H1 (cell line): Measurements from ENCODE around the gene CDKN2C. TPM values are rescaled to one million over a fixed set of nuclear protein-coding genes. Genes with fewer than 3 reads are reported as not detected.

Experiments
- CTCF ChIA-PET: fragments of 300-600 bp; sonication (Branson Sonifier 250); formaldehyde crosslinking; loops from one replicate; lab custom pipeline; 2021; ENCODE audit not compliant: partially characterized antibody; lab: Charles Lee
- POLR2A ChIA-PET: fragments of 300-600 bp; sonication (Branson Sonifier 250); formaldehyde crosslinking; loops from one replicate; lab custom pipeline; 2021; ENCODE audit warnings: inconsistent platforms; ENCODE audit not compliant: partially characterized antibody; lab: Charles Lee
- DNase-seq, 2 experiments: peaks; one replicate each; pipeline versions ENCODE4 v3.0.0 to v3.0.0-alpha.2; 2010 to 2022; ENCODE audit warnings: low spot score in 2 of 2, low read depth in 1 of 2, mixed read lengths in 1 of 2
- FAIRE-seq: peaks from 2 replicates; lab custom pipeline; 2011; peaks lifted over from hg19 to GRCh38; lab: Jason Lieb, UNC
- H2AFZ ChIP-seq: 2 replicates; pipeline ENCODE4 v1.8.1; 2012; ENCODE audit warnings: low read length, inconsistent platforms
- H2AK5ac ChIP-seq: 2 replicates; pipeline ENCODE4 v1.6.1; 2013; ENCODE audit warnings: low read depth, low read length
- H2BK120ac ChIP-seq: replicated peaks from 2 replicates; pipeline ENCODE3; 2013; ENCODE audit warnings: low read depth, low read length, inconsistent platforms
- H2BK12ac ChIP-seq: 2 replicates; pipeline ENCODE4 v1.6.1; 2013; ENCODE audit warnings: low read depth, low read length
- H2BK15ac ChIP-seq: 2 replicates; pipeline ENCODE4 v1.6.1; 2013; ENCODE audit warnings: low read length
- H2BK20ac ChIP-seq: 2 replicates; pipeline ENCODE4 v1.6.1; 2013; ENCODE audit warnings: low read length
- H2BK5ac ChIP-seq: 2 replicates; pipeline ENCODE4 v1.6.1; 2013; ENCODE audit warnings: low read depth, low read length
- H3K14ac ChIP-seq: 2 replicates; pipeline ENCODE4 v1.6.1; 2013; ENCODE audit warnings: inconsistent platforms; ENCODE audit not compliant: insufficient read length
- H3K18ac ChIP-seq: 2 replicates; pipeline ENCODE4 v1.6.1; 2013; ENCODE audit warnings: low read length; ENCODE audit errors: extremely low read depth
- H3K23ac ChIP-seq: 2 replicates; pipeline ENCODE4 v1.6.1; 2013; ENCODE audit warnings: inconsistent platforms; ENCODE audit not compliant: insufficient read length
- H3K23me2 ChIP-seq: 2 replicates; pipeline ENCODE4 v1.6.1; 2013; ENCODE audit warnings: low read depth, low read length
- H3K27ac ChIP-seq: 2 replicates; pipeline ENCODE4 v1.6.1; 2011; ENCODE audit warnings: low read depth, low read length, inconsistent platforms
- H3K27me3 ChIP-seq, 4 experiments: replicated peaks in 1 of 4; 1 replicate in 1 of 4; 2 replicates in 3 of 4; pipeline versions ENCODE4 v1.6.1 to v1.8.1; 2011 to 2013; ENCODE audit warnings: low read length in 3 of 4, mild to moderate bottlenecking in 3 of 4, inconsistent platforms in 2 of 4, mixed read lengths in 2 of 4, moderate library complexity in 1 of 4; ENCODE audit not compliant: control insufficient read depth in 3 of 4, insufficient read depth in 3 of 4; ENCODE audit errors: extremely low read depth in 1 of 4
- H3K36me3 ChIP-seq, 4 experiments: 2 replicates each; pipeline versions ENCODE4 v1.6.1 to v1.8.1; 2011 to 2013; ENCODE audit warnings: mild to moderate bottlenecking in 4 of 4, low read length in 3 of 4, moderate library complexity in 2 of 4, control low read depth in 1 of 4, inconsistent platforms in 1 of 4; ENCODE audit not compliant: insufficient read depth in 4 of 4, control insufficient read depth in 2 of 4
- H3K4ac ChIP-seq: replicated peaks from 2 replicates; pipeline ENCODE3; 2013; ENCODE audit warnings: low read length, low read depth, mixed read lengths, inconsistent platforms; ENCODE audit not compliant: insufficient read length
- H3K4me1 ChIP-seq, 4 experiments: replicated peaks in 1 of 4; 1 replicate in 1 of 4; 2 replicates in 3 of 4; pipeline versions ENCODE4 v1.6.1 to v1.8.1; 2011 to 2013; ENCODE audit warnings: low read length in 3 of 4, inconsistent platforms in 2 of 4, mixed read lengths in 1 of 4; ENCODE audit not compliant: insufficient read depth in 4 of 4, control insufficient read depth in 3 of 4
- H3K4me2 ChIP-seq, 2 experiments: 2 replicates each; pipeline versions ENCODE4 v1.6.1 to v1.8.1; 2011 to 2013; ENCODE audit warnings: low read depth in 2 of 2, low read length in 2 of 2, control low read depth in 1 of 2, inconsistent platforms in 1 of 2, mild to moderate bottlenecking in 1 of 2; ENCODE audit not compliant: insufficient read depth in 1 of 2
- H3K4me3 ChIP-seq, 4 experiments: fragments of 200-600, 300-600 bp in 1 of 4; sonication (generic), shearing (Covaris generic), sonication (Bioruptor Twin) in 1 of 4; 2 replicates each; pipeline versions ENCODE4 v1.5.1 to v1.8.1; 2011 to 2016; ENCODE audit warnings: low read length in 4 of 4, low read depth in 3 of 4, control low read depth in 2 of 4, inconsistent platforms in 2 of 4, mild to moderate bottlenecking in 2 of 4, mixed read lengths in 1 of 4, moderate library complexity in 1 of 4; ENCODE audit not compliant: insufficient read depth in 2 of 4; ENCODE audit errors: extremely low read depth in 1 of 4
- H3K56ac ChIP-seq: replicated peaks from 2 replicates; pipeline ENCODE3; 2013; ENCODE audit warnings: low read depth, mild to moderate bottlenecking, mixed read lengths, low read length, inconsistent platforms; ENCODE audit not compliant: insufficient read length
- H3K79me1 ChIP-seq: 2 replicates; pipeline ENCODE4 v1.6.1; 2013; ENCODE audit warnings: low read depth, low read length, control low read depth
- H3K79me2 ChIP-seq, 2 experiments: 2 replicates each; pipeline versions ENCODE4 v1.6.1 to v1.8.1; 2012 to 2013; ENCODE audit warnings: low read length in 2 of 2, mild to moderate bottlenecking in 2 of 2, inconsistent platforms in 1 of 2; ENCODE audit not compliant: insufficient read depth in 2 of 2, control insufficient read depth in 1 of 2
- H3K9ac ChIP-seq, 4 experiments: replicated peaks in 1 of 4; 1 replicate in 1 of 4; 2 replicates in 3 of 4; pipeline versions ENCODE4 v1.6.1 to v1.8.1; 2011 to 2013; ENCODE audit warnings: low read depth in 3 of 4, low read length in 3 of 4, control low read depth in 2 of 4, mild to moderate bottlenecking in 2 of 4, moderate library complexity in 2 of 4, inconsistent platforms in 1 of 4; ENCODE audit errors: extremely low read depth in 1 of 4
- H3K9me3 ChIP-seq, 2 experiments: 2 replicates each; pipeline versions ENCODE4 v1.6.1 to v1.8.1; 2012 to 2013; ENCODE audit warnings: mild to moderate bottlenecking in 2 of 2, moderate library complexity in 2 of 2, control low read depth in 1 of 2, inconsistent platforms in 1 of 2, low read depth in 1 of 2, low read length in 1 of 2, mixed read lengths in 1 of 2; ENCODE audit not compliant: insufficient read depth in 2 of 2
- H4K20me1 ChIP-seq, 2 experiments: replicated peaks in 1 of 2; 2 replicates each; pipeline versions ENCODE3 to v1.8.1; 2011 to 2013; ENCODE audit warnings: inconsistent platforms in 2 of 2, low read length in 2 of 2, mild to moderate bottlenecking in 1 of 2; ENCODE audit not compliant: insufficient read depth in 2 of 2, control insufficient read depth in 1 of 2
- H4K5ac ChIP-seq: 2 replicates; pipeline ENCODE4 v1.6.1; 2013; ENCODE audit warnings: low read length, low read depth, mixed read lengths, inconsistent platforms; ENCODE audit not compliant: insufficient read length
- H4K8ac ChIP-seq: 2 replicates; pipeline ENCODE4 v1.8.0; 2013; ENCODE audit warnings: mild to moderate bottlenecking, moderate library complexity, low read length, inconsistent platforms; ENCODE audit not compliant: insufficient read depth; ENCODE audit errors: extremely low read depth
- H4K91ac ChIP-seq: replicated peaks from 2 replicates; pipeline ENCODE3; 2013; ENCODE audit warnings: low read length, mixed read lengths, inconsistent platforms; ENCODE audit not compliant: insufficient read length
- ASH2L ChIP-seq: fragments of 200-600, 300-600 bp; sonication (generic); IDR thresholded peaks from one replicate; pipeline ENCODE4 v1.7.1; 2017; ENCODE audit warnings: low read length
- TAF7 ChIP-seq: optimal IDR thresholded peaks from 2 replicates; pipeline ENCODE3; 2011; ENCODE audit warnings: low read depth, mild to moderate bottlenecking, inconsistent platforms, low read length, moderate library complexity, borderline replicate concordance
- WGBS, 2 experiments: shearing (Covaris generic) in 1 of 2; methylation state at CpG; one replicate each; pipeline versions ENCODE4 v1.1.6 to v1.1.7; 2013 to 2015; ENCODE audit warnings: low lambda C conversion rate in 2 of 2, mixed read lengths in 2 of 2, inconsistent platforms in 1 of 2, low coverage in 1 of 2, missing lambda C conversion rate in 1 of 2; ENCODE audit not compliant: insufficient replicate concordance in 2 of 2, insufficient coverage in 1 of 2, insufficient read length in 1 of 2; ENCODE audit errors: extremely low coverage in 1 of 2, missing lambda C conversion rate in 1 of 2; 5-methylcytosine and 5-hydroxymethylcytosine counted together
- polyA plus RNA-seq, 7 experiments: library from polyadenylated mRNA; depleted of rRNA in 3 of 7; stranded (reverse) in 5 of 7; unstranded in 2 of 7; fragments of >200 nt in 5 of 7; fragments of 200-250 nt in 2 of 7; gene quantifications; 1 replicate in 5 of 7; 2 replicates in 1 of 7; 4 replicates in 1 of 7; pipeline versions ENCODE4 v1.2.1 to v1.2.3, GENCODE V29; 2011 to 2013; ENCODE audit warnings: missing spikeins in 2 of 7, mixed read lengths in 2 of 7
- total RNA-seq: library from RNA; stranded (reverse); fragmentation: NEBNext Ultra II Directional; extraction: Animal tissue kit (Norgen Biotek cat#: 25700); gene quantifications from 2 replicates; pipeline ENCODE4 v1.2.1, GENCODE V29; 2021

CDKN2C gene
- total and polyA plus RNA-seq, 2 of the 8 experiments (the other 6 are each of a cell fraction or from before 2014, with no cell fraction given), result not detected

- peaks cover 7 to 8% of the 10 kb centered on the region in 2 experiments for H4K20me1 ChIP-seq
- no peak overlapping the region for H3K56ac ChIP-seq
- H3K4me3 ChIP-seq, result peak overlapping the region; percentile 37 to 67 (median 46); a peak in 7 of 8 replicates
- H4K8ac ChIP-seq, result no peak overlapping the region
- no peak overlapping the region for H2AFZ ChIP-seq
- CTCF ChIA-PET, result interaction anchor here (0.7 to 3.0 kb wide), 6 partner anchors 9 to 212 kb away, joined by 3 to 14 read pairs (median 6); no protein-coding TSS in a partner anchor
- peaks cover 42 to 93% (median 62%) of the 10 kb centered on the region in 4 experiments for H3K27me3 ChIP-seq
- H2BK15ac ChIP-seq, result no peak overlapping the region
- H2AK5ac ChIP-seq, result no peak overlapping the region
- no peak overlapping the region for H3K9ac ChIP-seq
- H4K91ac ChIP-seq, result no peak overlapping the region
- peaks cover 3% of the 10 kb centered on the region; the same call in 1 of the 2 replicates for H3K23me2 ChIP-seq
- no peak overlapping the region for H4K5ac ChIP-seq
- H2BK120ac ChIP-seq, result no peak overlapping the region
- peaks cover 2 to 6% (median 4%) of the 10 kb centered on the region in 4 experiments; a peak in 5 of 7 replicates for H3K4me1 ChIP-seq
- H3K9me3 ChIP-seq, result no peaks in the 10 kb centered on the region
- FAIRE-seq, result no peak
- peak overlapping the region; percentile 54 to 74 for H3K4me2 ChIP-seq
- H2BK5ac ChIP-seq, result no peak overlapping the region
- no peak overlapping the region for H3K14ac ChIP-seq
- H2BK20ac ChIP-seq, result no peak overlapping the region
- H3K18ac ChIP-seq, result no peak overlapping the region
- H3K23ac ChIP-seq, result no peak overlapping the region
- H3K4ac ChIP-seq, result no peak overlapping the region
- H3K36me3 ChIP-seq, result no peaks in the 10 kb centered on the region
- H3K79me2 ChIP-seq, result no peaks in the 10 kb centered on the region
- no peak overlapping the region for H3K27ac ChIP-seq
- no peak for TF ChIP-seq TAF7
- peak; percentile 35 for TF ChIP-seq ASH2L
- TF ChIP-seq, all 59 proteins: peak for 1
- peak in 1 of 2 experiments; percentile 71 for DNase-seq
- Histone ChIP-seq H2BK12ac (no peak overlapping the region), H3K79me1 (no peaks in the 10 kb centered on the region)
- WGBS, 2 experiments, result 2% methylated on average over 14 of the region's 63 CpGs; no CpG with 5 or more reads in 1 of the 2 experiments
- POLR2A ChIA-PET, result interaction anchor here (0.7 to 1.4 kb wide), 4 partner anchors 9 to 563 kb away, joined by 3 to 4 read pairs (median 4); partner anchors contain the start of gene FAF1
Observed at GRCh38 chr1:50977575-50978143, 7.6 kb downstream of the CDKN2C start.
